Neural progenitor cell (in vitro differentiated cells): ENCODE measurements around the gene SPRY1.

Source experiments
- EZH2 ChIP-seq: fragments of 200-600 bp; sonication (generic); IDR thresholded peaks from 2 replicates; pipeline ENCODE4 v1.6.1; 2017; ENCODE audit warnings: antibody characterized with exemption, mild to moderate bottlenecking, moderate library complexity
- EZH2phosphoT487 ChIP-seq: fragments of 200-600 bp; sonication (generic); IDR thresholded peaks from 2 replicates; pipeline ENCODE4 v1.6.1; 2017; ENCODE audit warnings: antibody characterized with exemption
- TF ChIP-seq, protein P1 (sequence below): fragments of 200-600 bp; sonication (generic); IDR thresholded peaks from 2 replicates; pipeline ENCODE4 v1.5.1; 2017; ENCODE audit warnings: antibody characterized with exemption, mild to moderate bottlenecking

DNA sequence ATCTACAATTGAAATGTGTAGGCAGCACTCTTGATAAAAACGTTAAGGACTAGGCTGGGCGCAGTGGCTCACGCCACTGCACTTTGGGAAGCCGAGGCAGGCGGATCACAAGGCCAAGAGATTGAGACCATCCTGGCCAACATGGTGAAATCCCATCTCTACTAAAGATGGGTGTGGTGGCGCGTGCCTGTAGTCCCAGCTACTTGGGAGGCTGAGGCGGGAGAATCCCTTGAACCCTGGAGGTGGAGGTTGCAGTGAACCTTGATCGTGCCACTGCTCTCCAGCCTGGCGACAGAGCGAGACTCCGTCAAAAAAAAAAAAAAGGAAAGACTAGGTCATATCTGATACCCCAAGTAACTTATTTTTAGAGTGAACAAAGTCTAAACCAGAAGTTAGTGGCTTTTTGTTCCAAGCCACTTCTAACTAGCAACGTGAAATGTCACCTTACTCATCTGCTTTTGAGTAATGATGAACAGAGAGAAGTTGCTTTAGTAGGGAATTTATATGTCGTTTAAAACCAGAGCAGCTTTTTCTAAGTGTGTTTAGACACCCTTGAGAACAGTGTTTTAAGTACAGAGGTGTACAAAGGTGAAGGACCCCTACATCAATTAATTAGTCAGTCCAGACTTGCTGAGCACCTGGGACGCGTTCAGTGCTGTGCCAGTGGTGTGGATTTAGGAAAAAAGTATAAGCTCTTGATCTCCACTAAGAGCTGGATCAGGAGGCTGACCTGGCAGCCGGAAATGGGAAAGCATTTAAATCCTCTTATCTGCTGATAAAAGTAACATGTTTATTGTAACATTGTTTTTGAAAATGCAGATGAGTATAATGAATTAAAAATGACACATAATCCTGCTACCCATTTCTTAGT, 23.5 kb downstream of the SPRY1 start:
- TF ChIP-seq, protein P1, sequence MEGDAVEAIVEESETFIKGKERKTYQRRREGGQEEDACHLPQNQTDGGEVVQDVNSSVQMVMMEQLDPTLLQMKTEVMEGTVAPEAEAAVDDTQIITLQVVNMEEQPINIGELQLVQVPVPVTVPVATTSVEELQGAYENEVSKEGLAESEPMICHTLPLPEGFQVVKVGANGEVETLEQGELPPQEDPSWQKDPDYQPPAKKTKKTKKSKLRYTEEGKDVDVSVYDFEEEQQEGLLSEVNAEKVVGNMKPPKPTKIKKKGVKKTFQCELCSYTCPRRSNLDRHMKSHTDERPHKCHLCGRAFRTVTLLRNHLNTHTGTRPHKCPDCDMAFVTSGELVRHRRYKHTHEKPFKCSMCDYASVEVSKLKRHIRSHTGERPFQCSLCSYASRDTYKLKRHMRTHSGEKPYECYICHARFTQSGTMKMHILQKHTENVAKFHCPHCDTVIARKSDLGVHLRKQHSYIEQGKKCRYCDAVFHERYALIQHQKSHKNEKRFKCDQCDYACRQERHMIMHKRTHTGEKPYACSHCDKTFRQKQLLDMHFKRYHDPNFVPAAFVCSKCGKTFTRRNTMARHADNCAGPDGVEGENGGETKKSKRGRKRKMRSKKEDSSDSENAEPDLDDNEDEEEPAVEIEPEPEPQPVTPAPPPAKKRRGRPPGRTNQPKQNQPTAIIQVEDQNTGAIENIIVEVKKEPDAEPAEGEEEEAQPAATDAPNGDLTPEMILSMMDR: no peak
- TF ChIP-seq EZH2 (no peak), EZH2phosphoT487 (no peak)
